ENCODE results near the gene DUS2.
"Not testable (repeated sequence)": the region's sequence is repeated elsewhere in the genome, so short reads cannot be mapped to it uniquely, and the experiment has no call there.

DUS2 gene

GRCh38 chr16:68093816-68094613 is 70.9 kb downstream of the DUS2 start:
- no peak for TF ChIP-seq POLR2A (IDR thresholded peaks at IDR 0.05; ENCODE audit: low read depth, low read length)
- DNase-seq (ENCODE audit: insufficient read length, low spot score) (no peak), FAIRE-seq (peak; percentile 78)

GRCh38 chr16:68094614-68094934 is 71.5 kb downstream of the DUS2 start:
- no peak for FAIRE-seq
- no peak for DNase-seq (ENCODE audit: insufficient read length, low spot score)
- no peak for TF ChIP-seq POLR2A (IDR thresholded peaks at IDR 0.05; ENCODE audit: low read depth, low read length)

- DNase-seq (ENCODE audit: insufficient read length, low spot score): no peak
- no peak for TF ChIP-seq POLR2A (IDR thresholded peaks at IDR 0.05; ENCODE audit: low read depth, low read length)
- no peak for FAIRE-seq
These were observed 73.4 kb downstream of the DUS2 start for GRCh38 chr16:68096491-68096890.

- DNase-seq (ENCODE audit: insufficient read length, low spot score) (no peak), FAIRE-seq (no peak)
- TF ChIP-seq POLR2A (IDR thresholded peaks at IDR 0.05; ENCODE audit: low read depth, low read length): no peak
These were observed 74.0 kb downstream of the DUS2 start for GRCh38 chr16:68097088-68097487.

GRCh38 chr16:68097895-68098294 is 74.8 kb downstream of the DUS2 start:
- FAIRE-seq: no peak
- DNase-seq (ENCODE audit: insufficient read length, low spot score): no peak
- no peak for TF ChIP-seq POLR2A (IDR thresholded peaks at IDR 0.05; ENCODE audit: low read depth, low read length)

GRCh38 chr16:68100488-68100887 is 77.4 kb downstream of the DUS2 start:
- TF ChIP-seq POLR2A (IDR thresholded peaks at IDR 0.05; ENCODE audit: low read depth, low read length): no peak
- DNase-seq (ENCODE audit: insufficient read length, low spot score): no peak
- FAIRE-seq: no peak

GRCh38 chr16:68105611-68106010 is 82.5 kb downstream of the DUS2 start:
- no peak for TF ChIP-seq POLR2A (IDR thresholded peaks at IDR 0.05; ENCODE audit: low read depth, low read length)
- no peak for DNase-seq (ENCODE audit: insufficient read length, low spot score)
- FAIRE-seq: no peak

GRCh38 chr16:68107230-68107928 is 84.3 kb downstream of the DUS2 start:
- FAIRE-seq: not testable (repeated sequence)

GRCh38 chr16:68109156-68109555 is 86.1 kb downstream of the DUS2 start:
- not testable (repeated sequence) for FAIRE-seq; DNase-seq (ENCODE audit: insufficient read length, low spot score)

More at GRCh38 chr16:68107230-68107928, 84.3 kb downstream of the DUS2 start:
- not testable (repeated sequence) for DNase-seq (ENCODE audit: insufficient read length, low spot score)

- not testable (repeated sequence) for FAIRE-seq
These were observed 87.5 kb downstream of the DUS2 start for GRCh38 chr16:68110611-68111010.

GRCh38 chr16:68111379-68111778 is 88.3 kb downstream of the DUS2 start:
- TF ChIP-seq POLR2A (IDR thresholded peaks at IDR 0.05; ENCODE audit: low read depth, low read length): no peak

More at GRCh38 chr16:68110611-68111010, 87.5 kb downstream of the DUS2 start:
- not testable (repeated sequence) for DNase-seq (ENCODE audit: insufficient read length, low spot score)

GRCh38 chr16:68113059-68113761 is 90.1 kb downstream of the DUS2 start:
- FAIRE-seq (no peak), DNase-seq (ENCODE audit: insufficient read length, low spot score) (no peak)
- no peak for TF ChIP-seq POLR2A (IDR thresholded peaks at IDR 0.05; ENCODE audit: low read depth, low read length)

More at GRCh38 chr16:68111379-68111778, 88.3 kb downstream of the DUS2 start:
- DNase-seq (ENCODE audit: insufficient read length, low spot score) (no peak), FAIRE-seq (no peak)

GRCh38 chr16:68113765-68114240 is 90.7 kb downstream of the DUS2 start:
- no peak for FAIRE-seq
- no peak for TF ChIP-seq POLR2A (IDR thresholded peaks at IDR 0.05; ENCODE audit: low read depth, low read length)
- DNase-seq (ENCODE audit: insufficient read length, low spot score): no peak

- not testable (repeated sequence) for DNase-seq (ENCODE audit: insufficient read length, low spot score); FAIRE-seq
These were observed 91.9 kb downstream of the DUS2 start for GRCh38 chr16:68114939-68115338.
